GM12878 (cell line): Measurements from ENCODE around the gene CLIC5. TPM values are rescaled to one million over a fixed set of nuclear protein-coding genes. Genes with fewer than 3 reads are reported as not detected.

ENCODE experiments used
- BCLAF1 ChIP-seq: fragments of 450-650 bp; IDR thresholded peaks from 2 replicates; pipeline ENCODE4 v1.6.1; 2017; ENCODE audit warnings: antibody characterized with exemption, mild to moderate bottlenecking, moderate library complexity
- CBFB ChIP-seq: IDR thresholded peaks from 2 replicates; pipeline ENCODE4 v1.6.1; 2016; ENCODE audit warnings: antibody characterized with exemption, low read depth
- DPF2 ChIP-seq: fragments of 450-650 bp; IDR thresholded peaks from 2 replicates; pipeline ENCODE4 v1.6.1; 2017; ENCODE audit warnings: mild to moderate bottlenecking
- E2F8 ChIP-seq: fragments of 450-650 bp; IDR thresholded peaks from 2 replicates; pipeline ENCODE4 v1.6.1; 2018; ENCODE audit warnings: mild to moderate bottlenecking, low read depth, moderate library complexity; ENCODE audit not compliant: partially characterized antibody
- ELK1 ChIP-seq: IDR thresholded peaks from 2 replicates; pipeline ENCODE4 v1.6.1; 2012; ENCODE audit warnings: low read depth, low read length, improper control_type of control experiment
- ESRRA ChIP-seq: IDR thresholded peaks from 2 replicates; pipeline ENCODE4 v1.6.1; 2012; ENCODE audit warnings: mild to moderate bottlenecking, low read length, improper control_type of control experiment
- EZH2 ChIP-seq: IDR thresholded peaks from 2 replicates; pipeline ENCODE4 v1.6.1; 2012; ENCODE audit warnings: low read depth, mild to moderate bottlenecking, control low read depth, inconsistent platforms, low read length, borderline replicate concordance; ENCODE audit not compliant: control insufficient read depth
- HDAC6 ChIP-seq: fragments of 200-600 bp; sonication (generic); IDR thresholded peaks from one replicate; pipeline ENCODE4 v1.8.0; 2017; ENCODE audit warnings: antibody characterized with exemption; ENCODE audit not compliant: unreplicated experiment
- IKZF2 ChIP-seq, 2 experiments: fragments of 450-650 bp; IDR thresholded peaks; 2 replicates each; pipeline ENCODE4 v1.6.1; 2017; ENCODE audit warnings: mild to moderate bottlenecking in 2 of 2, moderate library complexity in 2 of 2
- MEF2B ChIP-seq: fragments of 450-650 bp; IDR thresholded peaks from 2 replicates; pipeline ENCODE4 v1.6.1; 2018; ENCODE audit warnings: mild to moderate bottlenecking, moderate library complexity; ENCODE audit not compliant: partially characterized antibody, poor library complexity, severe bottlenecking
- NKRF ChIP-seq: fragments of 450-650 bp; conservative IDR thresholded peaks from 2 replicates; pipeline ENCODE4 v1.6.1; 2017; ENCODE audit warnings: mild to moderate bottlenecking, moderate library complexity
- PAX5 ChIP-seq: IDR thresholded peaks from 2 replicates; pipeline ENCODE4 v1.6.1; 2011; ENCODE audit warnings: low read depth, low read length, borderline replicate concordance
- PBX3 ChIP-seq: IDR thresholded peaks from 2 replicates; pipeline ENCODE4 v1.6.1; 2011; ENCODE audit warnings: mild to moderate bottlenecking, low read depth, low read length, moderate library complexity; ENCODE audit not compliant: insufficient replicate concordance
- POLR2AphosphoS2 ChIP-seq: IDR thresholded peaks from 2 replicates; pipeline ENCODE4 v1.6.1; 2011; ENCODE audit warnings: low read depth, mild to moderate bottlenecking, low read length, improper control_type of control experiment, moderate library complexity
- RAD21 ChIP-seq: IDR thresholded peaks from 2 replicates; pipeline ENCODE4 v1.6.1; 2011; ENCODE audit warnings: mild to moderate bottlenecking, low read depth, low read length, moderate library complexity; ENCODE audit not compliant: insufficient read depth
- SMAD1 ChIP-seq: fragments of 450-650 bp; IDR thresholded peaks from 2 replicates; pipeline ENCODE4 v1.6.1; 2018; ENCODE audit warnings: mild to moderate bottlenecking, low read depth; ENCODE audit not compliant: partially characterized antibody
- TARDBP ChIP-seq: IDR thresholded peaks from 2 replicates; pipeline ENCODE4 v1.6.1; 2016; ENCODE audit warnings: borderline replicate concordance
- WRNIP1 ChIP-seq: IDR thresholded peaks from 2 replicates; pipeline ENCODE4 v1.6.1; 2011; ENCODE audit warnings: low read depth, low read length, improper control_type of control experiment, borderline replicate concordance
- ZNF24 ChIP-seq: fragments of 450-650 bp; IDR thresholded peaks from 2 replicates; pipeline ENCODE4 v1.6.1; 2017; ENCODE audit warnings: antibody characterized with exemption, mild to moderate bottlenecking
- polyA plus RNA-seq, 11 experiments: library from polyadenylated mRNA; depleted of rRNA in 4 of 11; unstranded in 6 of 11; stranded (reverse) in 5 of 11; fragments of >200 nt; fragmentation: Nextera tagmentation in 4 of 11; fragmentation: Illumina TruSeq in 1 of 11; extraction: Ambion mirVana in 4 of 11; extraction: Trizol in 1 of 11; gene quantifications; 1 replicate in 1 of 11; 2 replicates in 10 of 11; pipeline versions ENCODE4 v1.2.1 to v1.2.3, GENCODE V29; 2011 to 2016; ENCODE audit warnings: inconsistent platforms in 2 of 11, missing spikeins in 2 of 11, low read depth in 1 of 11
- total RNA-seq, 4 experiments: library from RNA; depleted of rRNA in 3 of 4; stranded (reverse); fragments of >200 nt in 3 of 4; fragmentation: Illumina TruSeq in 1 of 4; extraction: Trizol in 1 of 4; gene quantifications; 2 replicates each; pipeline versions ENCODE4 v1.2.1 to v1.2.3, GENCODE V29; 2013 to 2021

Gene CLIC5
- total and polyA plus RNA-seq, 10 of the 15 experiments (the other 5 are each of a cell fraction or from before 2014, with no cell fraction given), result 0.01 to 0.08 (median 0.02) TPM; not detected in 7

GRCh38 chr6:45920819-45921511, 94.7 kb downstream of the CLIC5 start (continued):
- 0 out of 2 replicates have a peak, but pooled peaks have one; percentile 27 for TF ChIP-seq ZNF24
- no peak; the same call in 1 of the 2 replicates for TF ChIP-seq RAD21
- no peak for TF ChIP-seq ESRRA
- no peak for TF ChIP-seq POLR2AphosphoS2
- no peak for TF ChIP-seq EZH2
- TF ChIP-seq MEF2B, result peak; percentile 31
- TF ChIP-seq E2F8, result no peak
- no peak for TF ChIP-seq SMAD1
- no peak for TF ChIP-seq ELK1
- TF ChIP-seq PAX5, result peak; percentile 49; the same call in 1 of the 2 replicates
- TF ChIP-seq BCLAF1, result no peak
- TF ChIP-seq HDAC6, result no peak
- TF ChIP-seq IKZF2 (IDR thresholded peaks at IDR 0.05), result peak; percentile 61 to 71; a peak in 3 of 4 replicates
- 0 out of 2 replicates have a peak, but pooled peaks have one; percentile 49 for TF ChIP-seq CBFB
- TF ChIP-seq DPF2, result peak; percentile 71; the same call in 1 of the 2 replicates
- TF ChIP-seq WRNIP1, result no peak
- TF ChIP-seq PBX3, result no peak
- TF ChIP-seq NKRF, result no peak
- 0 out of 2 replicates have a peak, but pooled peaks have one; percentile 65 for TF ChIP-seq TARDBP
